Esophagus squamous epithelium (tissue), 4 donors: ENCODE results near the gene CROCC.

Source experiments
- POLR2A ChIP-seq, 4 donors: fragments of 450-650 bp; IDR thresholded peaks; one replicate each; pipeline ENCODE4 v1.6.1; 2017; ENCODE audit warnings: antibody characterized with exemption in 4 of 4, mild to moderate bottlenecking in 4 of 4, moderate library complexity in 3 of 4
- TF ChIP-seq, protein P1 (sequence below), 6 experiments: fragments of 450-650 bp in 4 of 6; fragments of 200-600 bp in 2 of 6; sonication (generic) in 2 of 6; IDR thresholded peaks; one replicate each; pipeline ENCODE4 v1.5.1; 2016 to 2019; ENCODE audit warnings: antibody characterized with exemption in 6 of 6, mild to moderate bottlenecking in 4 of 6, moderate library complexity in 4 of 6

DNA sequence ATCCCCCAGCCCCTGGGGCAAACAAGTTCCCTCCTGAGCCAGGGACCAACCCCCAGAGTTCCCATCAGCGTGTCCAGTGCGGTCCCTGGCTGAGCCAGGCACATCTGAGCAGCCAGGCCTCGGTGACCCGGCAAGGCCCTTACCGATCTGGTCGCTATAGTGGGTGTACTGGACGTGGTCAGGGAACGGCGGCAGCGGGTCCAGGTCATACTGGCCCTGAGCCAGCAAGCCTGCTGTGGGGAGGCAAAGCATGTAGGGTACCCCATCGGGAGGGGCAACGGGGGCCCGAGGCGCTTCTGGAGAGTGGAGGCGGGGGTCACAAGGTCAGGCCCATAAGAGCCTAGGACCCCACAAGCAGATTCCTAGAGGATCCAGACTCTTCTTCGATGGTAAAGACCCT lies 55.2 kb downstream of the CROCC start:
- no peak for TF ChIP-seq POLR2A (IDR thresholded peaks at IDR 0.05)
- TF ChIP-seq, protein P1, sequence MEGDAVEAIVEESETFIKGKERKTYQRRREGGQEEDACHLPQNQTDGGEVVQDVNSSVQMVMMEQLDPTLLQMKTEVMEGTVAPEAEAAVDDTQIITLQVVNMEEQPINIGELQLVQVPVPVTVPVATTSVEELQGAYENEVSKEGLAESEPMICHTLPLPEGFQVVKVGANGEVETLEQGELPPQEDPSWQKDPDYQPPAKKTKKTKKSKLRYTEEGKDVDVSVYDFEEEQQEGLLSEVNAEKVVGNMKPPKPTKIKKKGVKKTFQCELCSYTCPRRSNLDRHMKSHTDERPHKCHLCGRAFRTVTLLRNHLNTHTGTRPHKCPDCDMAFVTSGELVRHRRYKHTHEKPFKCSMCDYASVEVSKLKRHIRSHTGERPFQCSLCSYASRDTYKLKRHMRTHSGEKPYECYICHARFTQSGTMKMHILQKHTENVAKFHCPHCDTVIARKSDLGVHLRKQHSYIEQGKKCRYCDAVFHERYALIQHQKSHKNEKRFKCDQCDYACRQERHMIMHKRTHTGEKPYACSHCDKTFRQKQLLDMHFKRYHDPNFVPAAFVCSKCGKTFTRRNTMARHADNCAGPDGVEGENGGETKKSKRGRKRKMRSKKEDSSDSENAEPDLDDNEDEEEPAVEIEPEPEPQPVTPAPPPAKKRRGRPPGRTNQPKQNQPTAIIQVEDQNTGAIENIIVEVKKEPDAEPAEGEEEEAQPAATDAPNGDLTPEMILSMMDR (IDR thresholded peaks at IDR 0.05), result no peak
